ENCODE measurements around the gene PCMT1. TPM values are rescaled to one million over a fixed set of nuclear protein-coding genes. Genes with fewer than 3 reads are reported as not detected.

PCMT1 gene
- total RNA-seq, 2 experiments from 2014 or later: 14.4 to 15.7 TPM

GRCh38 chr6:149755300-149756260 is 6.0 kb downstream of the PCMT1 start:
- peaks cover 16% of the 10 kb centered on the region for H3K4me1 Mint-ChIP-seq (ENCODE audit: low read depth)
- Histone ChIP-seq H3K27me3 (ENCODE audit: control insufficient read depth in 1 of 2, insufficient read depth in 2 of 2, low read length in 2 of 2) (no peaks in the 10 kb centered on the region), H3K27ac (ENCODE audit: low read depth in 1 of 2, low read length in 2 of 2) (no peak overlapping the region), H3K36me3 (ENCODE audit: insufficient read depth, low read length) (peaks cover 16% of the 10 kb centered on the region), H3K9me3 (ENCODE audit: control insufficient read depth in 1 of 2, insufficient read depth in 1 of 2, low read length in 2 of 2) (no peaks in the 10 kb centered on the region), H3K4me1 (ENCODE audit: insufficient read depth, low read length) (peaks cover 13% of the 10 kb centered on the region), H3K4me3 (ENCODE audit: low read length) (no peak overlapping the region)
- ATAC-seq (ENCODE audit: poor library complexity) (no peak), DNase-seq (no peak)
- CTCF ChIA-PET: interaction anchor here (0.7 kb wide), 1 partner anchor 52 kb away, joined by 3 read pairs; no protein-coding TSS in a partner anchor
- no peak for TF ChIP-seq CTCF (IDR thresholded peaks at IDR 0.05)
- no peaks in the 10 kb centered on the region for H3K27me3 Mint-ChIP-seq
- H3K4me3 Mint-ChIP-seq: no peak overlapping the region
- POLR2A ChIA-PET: interaction anchor here (0.5 kb wide), 1 partner anchor 108 kb away, joined by 3 read pairs; no protein-coding TSS in a partner anchor
- no peaks in the 10 kb centered on the region for H3K9me3 Mint-ChIP-seq
- peaks cover 26% of the 10 kb centered on the region for H3K36me3 Mint-ChIP-seq (ENCODE audit: low read depth)
- intact Hi-C loops (cut with DNase I, micrococcal nuclease): loop anchor here in 1 of 2 experiments (10.0 kb wide), 1 partner anchor 109 kb away; the partner anchor contains the start of gene LRP11
- no peak overlapping the region for H3K27ac Mint-ChIP-seq

- Mint-ChIP-seq H3K36me3 (ENCODE audit: low read depth) (peaks cover 26% of the 10 kb centered on the region), H3K27ac (no peak overlapping the region), H3K27me3 (no peaks in the 10 kb centered on the region), H3K4me3 (no peak overlapping the region), H3K9me3 (no peaks in the 10 kb centered on the region), H3K4me1 (ENCODE audit: low read depth) (peaks cover 12% of the 10 kb centered on the region)
- CTCF ChIA-PET: interaction anchor here (0.7 kb wide), 1 partner anchor 53 kb away, joined by 3 read pairs; no protein-coding TSS in a partner anchor
- H3K27me3 ChIP-seq (ENCODE audit: control insufficient read depth in 1 of 2, insufficient read depth in 2 of 2, low read length in 2 of 2): no peaks in the 10 kb centered on the region
- H3K4me3 ChIP-seq (ENCODE audit: low read length): no peak overlapping the region
- POLR2A ChIA-PET: no interaction called here
- no peak overlapping the region for H3K27ac ChIP-seq (ENCODE audit: low read depth in 1 of 2, low read length in 2 of 2)
- no peaks in the 10 kb centered on the region for H3K9me3 ChIP-seq (ENCODE audit: control insufficient read depth in 1 of 2, insufficient read depth in 1 of 2, low read length in 2 of 2)
- peaks cover 16% of the 10 kb centered on the region for H3K36me3 ChIP-seq (ENCODE audit: insufficient read depth, low read length)
- H3K4me1 ChIP-seq (ENCODE audit: insufficient read depth, low read length): peaks cover 6% of the 10 kb centered on the region
- no peak for ATAC-seq (ENCODE audit: poor library complexity)
- TF ChIP-seq CTCF (IDR thresholded peaks at IDR 0.05): no peak
- intact Hi-C loops (cut with DNase I, micrococcal nuclease): loop anchor here in 1 of 2 experiments (10.0 kb wide), 1 partner anchor 109 kb away; the partner anchor contains the start of gene LRP11
- no peak for DNase-seq
Observed at GRCh38 chr6:149756261-149756636, 6.7 kb downstream of the PCMT1 start.

GRCh38 chr6:149761438-149761837 is 11.9 kb downstream of the PCMT1 start:
- TF ChIP-seq CTCF (IDR thresholded peaks at IDR 0.05): no peak
- H3K27me3 ChIP-seq (ENCODE audit: control insufficient read depth in 1 of 2, insufficient read depth in 2 of 2, low read length in 2 of 2): no peaks in the 10 kb centered on the region
- ATAC-seq (ENCODE audit: poor library complexity): no peak
- no peaks in the 10 kb centered on the region for H3K4me1 ChIP-seq (ENCODE audit: insufficient read depth, low read length)
- H3K9me3 Mint-ChIP-seq: peaks cover 4% of the 10 kb centered on the region
- ChIA-PET CTCF (no interaction called here), POLR2A (no interaction called here)
- H3K27ac ChIP-seq (ENCODE audit: low read depth in 1 of 2, low read length in 2 of 2): no peak overlapping the region
- peaks cover 22% of the 10 kb centered on the region for H3K36me3 ChIP-seq (ENCODE audit: insufficient read depth, low read length)
- no peak for DNase-seq
- H3K4me3 Mint-ChIP-seq: no peak overlapping the region
- peaks cover 16% of the 10 kb centered on the region for H3K4me1 Mint-ChIP-seq (ENCODE audit: low read depth)
- H3K4me3 ChIP-seq (ENCODE audit: low read length): no peak overlapping the region
- peaks cover 6 to 7% of the 10 kb centered on the region in 2 experiments for H3K9me3 ChIP-seq (ENCODE audit: control insufficient read depth in 1 of 2, insufficient read depth in 1 of 2, low read length in 2 of 2)
- H3K36me3 Mint-ChIP-seq (ENCODE audit: low read depth): peaks cover 33% of the 10 kb centered on the region
- intact Hi-C loops (cut with DNase I, micrococcal nuclease): no loop called here
- no peaks in the 10 kb centered on the region for H3K27me3 Mint-ChIP-seq
- H3K27ac Mint-ChIP-seq: no peak overlapping the region
